ENCODE measurements around the gene C2orf81.

The C2orf81 gene

GRCh38 chr2:74429487-74430451 lies 8.3 kb upstream of the C2orf81 start:
- Histone ChIP-seq H4K20me1 (ENCODE audit: insufficient read depth, low read length) (no peaks in the 10 kb centered on the region), H3K9ac (ENCODE audit: low read length) (no peak overlapping the region), H3K4me1 (ENCODE audit: low read length) (no peaks in the 10 kb centered on the region), H3K36me3 (replicated peaks; ENCODE audit: insufficient read depth, low read length) (no peaks in the 10 kb centered on the region), H3K79me2 (ENCODE audit: low read length) (no peaks in the 10 kb centered on the region), H3K9me2 (replicated peaks; ENCODE audit: insufficient read depth, low read length) (no peaks in the 10 kb centered on the region), H3F3A (ENCODE audit: insufficient read depth, low read length) (no peaks in the 10 kb centered on the region), H3K4me3 (ENCODE audit: low read length) (no peak overlapping the region), H3K27me3 (replicated peaks; ENCODE audit: insufficient read depth, low read length) (no peaks in the 10 kb centered on the region), H3K4me2 (ENCODE audit: low read depth, low read length) (no peak overlapping the region), H3K27ac (ENCODE audit: low read length) (no peak overlapping the region), H2AFZ (ENCODE audit: low read length) (no peak overlapping the region), H3K9me3 (replicated peaks; ENCODE audit: insufficient read depth, low read length) (no peaks in the 10 kb centered on the region)
- no peak for TF ChIP-seq EZH2 (optimal IDR thresholded peaks at IDR 0.05; ENCODE audit: low read depth, low read length)
- DNase-seq: no peak

DNA sequence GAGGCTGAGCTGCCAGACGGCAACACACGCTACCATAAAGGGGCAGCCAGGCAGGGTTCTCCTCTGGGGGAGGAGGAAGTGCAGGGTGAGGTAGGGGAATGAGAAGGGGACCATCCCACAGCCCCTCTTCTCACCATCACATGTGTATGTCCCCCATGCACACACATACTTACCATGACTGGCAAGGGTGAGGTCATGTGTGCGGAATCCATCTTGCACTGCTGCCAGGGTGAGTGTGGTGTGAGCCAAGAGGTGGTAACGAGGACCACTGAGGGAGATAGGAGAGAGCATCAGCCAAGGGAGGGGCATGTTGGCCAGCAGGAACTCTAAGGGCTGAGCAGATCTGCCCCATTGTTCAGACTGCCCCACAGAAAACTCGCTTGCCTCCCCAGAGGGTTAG lies 7.3 kb upstream of the C2orf81 start:
- no peaks in the 10 kb centered on the region for H3F3A ChIP-seq (ENCODE audit: insufficient read depth, low read length)
- DNase-seq: no peak
- no peaks in the 10 kb centered on the region for H3K4me1 ChIP-seq (ENCODE audit: low read length)
- no peaks in the 10 kb centered on the region for H3K36me3 ChIP-seq (replicated peaks; ENCODE audit: insufficient read depth, low read length)
- H2AFZ ChIP-seq (ENCODE audit: low read length): no peak overlapping the region
- H3K79me2 ChIP-seq (ENCODE audit: low read length): no peaks in the 10 kb centered on the region
- no peak overlapping the region for H3K9ac ChIP-seq (ENCODE audit: low read length)
- TF ChIP-seq, protein P1, sequence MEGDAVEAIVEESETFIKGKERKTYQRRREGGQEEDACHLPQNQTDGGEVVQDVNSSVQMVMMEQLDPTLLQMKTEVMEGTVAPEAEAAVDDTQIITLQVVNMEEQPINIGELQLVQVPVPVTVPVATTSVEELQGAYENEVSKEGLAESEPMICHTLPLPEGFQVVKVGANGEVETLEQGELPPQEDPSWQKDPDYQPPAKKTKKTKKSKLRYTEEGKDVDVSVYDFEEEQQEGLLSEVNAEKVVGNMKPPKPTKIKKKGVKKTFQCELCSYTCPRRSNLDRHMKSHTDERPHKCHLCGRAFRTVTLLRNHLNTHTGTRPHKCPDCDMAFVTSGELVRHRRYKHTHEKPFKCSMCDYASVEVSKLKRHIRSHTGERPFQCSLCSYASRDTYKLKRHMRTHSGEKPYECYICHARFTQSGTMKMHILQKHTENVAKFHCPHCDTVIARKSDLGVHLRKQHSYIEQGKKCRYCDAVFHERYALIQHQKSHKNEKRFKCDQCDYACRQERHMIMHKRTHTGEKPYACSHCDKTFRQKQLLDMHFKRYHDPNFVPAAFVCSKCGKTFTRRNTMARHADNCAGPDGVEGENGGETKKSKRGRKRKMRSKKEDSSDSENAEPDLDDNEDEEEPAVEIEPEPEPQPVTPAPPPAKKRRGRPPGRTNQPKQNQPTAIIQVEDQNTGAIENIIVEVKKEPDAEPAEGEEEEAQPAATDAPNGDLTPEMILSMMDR (IDR thresholded peaks at IDR 0.05; ENCODE audit: low read length): no peak
- TF ChIP-seq EZH2 (optimal IDR thresholded peaks at IDR 0.05; ENCODE audit: low read depth, low read length) (no peak), EZH2phosphoT487 (IDR thresholded peaks at IDR 0.05; ENCODE audit: low read length) (no peak)
- H3K4me3 ChIP-seq (ENCODE audit: low read length): no peak overlapping the region
- no peaks in the 10 kb centered on the region for H4K20me1 ChIP-seq (ENCODE audit: insufficient read depth, low read length)
- no peak overlapping the region for H3K27ac ChIP-seq (ENCODE audit: low read length)
- no peaks in the 10 kb centered on the region for H3K9me2 ChIP-seq (replicated peaks; ENCODE audit: insufficient read depth, low read length)
- no peaks in the 10 kb centered on the region for H3K9me3 ChIP-seq (replicated peaks; ENCODE audit: insufficient read depth, low read length)
- H3K4me2 ChIP-seq (ENCODE audit: low read depth, low read length): no peak overlapping the region
- H3K27me3 ChIP-seq (replicated peaks; ENCODE audit: insufficient read depth, low read length): no peaks in the 10 kb centered on the region

GRCh38 chr2:74427551-74427950 lies 6.1 kb upstream of the C2orf81 start:
- H4K20me1 ChIP-seq (ENCODE audit: insufficient read depth, low read length): no peaks in the 10 kb centered on the region
- H3K9me3 ChIP-seq (replicated peaks; ENCODE audit: insufficient read depth, low read length): no peaks in the 10 kb centered on the region
- no peak overlapping the region for H3K27ac ChIP-seq (ENCODE audit: low read length)
- no peaks in the 10 kb centered on the region for H3K4me1 ChIP-seq (ENCODE audit: low read length)
- no peaks in the 10 kb centered on the region for H3K27me3 ChIP-seq (replicated peaks; ENCODE audit: insufficient read depth, low read length)
- H3F3A ChIP-seq (ENCODE audit: insufficient read depth, low read length): no peaks in the 10 kb centered on the region
- H2AFZ ChIP-seq (ENCODE audit: low read length): no peak overlapping the region
- DNase-seq: no peak
- no peak overlapping the region for H3K4me3 ChIP-seq (ENCODE audit: low read length)
- TF ChIP-seq, protein P1 (IDR thresholded peaks at IDR 0.05; ENCODE audit: low read length): no peak
- TF ChIP-seq EZH2phosphoT487 (IDR thresholded peaks at IDR 0.05; ENCODE audit: low read length): no peak
- no peak for TF ChIP-seq EZH2 (optimal IDR thresholded peaks at IDR 0.05; ENCODE audit: low read depth, low read length)
- no peak overlapping the region for H3K4me2 ChIP-seq (ENCODE audit: low read depth, low read length)
- H3K9me2 ChIP-seq (replicated peaks; ENCODE audit: insufficient read depth, low read length): no peaks in the 10 kb centered on the region
- no peaks in the 10 kb centered on the region for H3K79me2 ChIP-seq (ENCODE audit: low read length)
- no peaks in the 10 kb centered on the region for H3K36me3 ChIP-seq (replicated peaks; ENCODE audit: insufficient read depth, low read length)
- no peak overlapping the region for H3K9ac ChIP-seq (ENCODE audit: low read length)

All from MM.1S (cell line).